Ovary (tissue), 9 donors: ENCODE data around the gene MICAL2. TPM values are rescaled to one million over a fixed set of nuclear protein-coding genes. Genes with fewer than 3 reads are reported as not detected.

ENCODE experiments used
- DNase-seq, 5 donors: peaks; one replicate each; pipeline ENCODE4 v3.0.0-alpha.2; 2019 to 2020
- H3K27ac ChIP-seq, 2 donors: fragments of 200-600 bp; one replicate each; pipeline versions ENCODE4 v1.5.1 to v1.8.0; 2019 to 2022
- H3K27me3 ChIP-seq: fragments of 200-600 bp; one replicate; pipeline ENCODE4 v1.8.0; 2022
- H3K36me3 ChIP-seq: fragments of 200-600 bp; sonication (generic); one replicate; pipeline ENCODE4 v1.5.1; 2019
- H3K4me1 ChIP-seq: one replicate; pipeline ENCODE4 v1.8.1; 2013; ENCODE audit warnings: mild to moderate bottlenecking, moderate library complexity; ENCODE audit not compliant: insufficient read depth
- H3K4me3 ChIP-seq: fragments of 200-600 bp; sonication (generic); one replicate; pipeline ENCODE4 v1.5.1; 2017
- H3K9me3 ChIP-seq, 2 donors: fragments of 200-600 bp in 1 of 2; sonication (generic) in 1 of 2; one replicate each; pipeline versions ENCODE4 v1.5.1 to v1.8.1; 2013 to 2019; ENCODE audit warnings: mild to moderate bottlenecking in 1 of 2, moderate library complexity in 1 of 2
- CTCF ChIP-seq, 3 donors: fragments of 450-650 bp in 2 of 3; fragments of 200-600 bp in 1 of 3; IDR thresholded peaks; one replicate each; pipeline versions ENCODE4 v1.5.1 to v1.8.0; 2016 to 2022; ENCODE audit warnings: antibody characterized with exemption in 3 of 3, mild to moderate bottlenecking in 1 of 3
- EP300 ChIP-seq: sonication (generic); formaldehyde crosslinking; IDR thresholded peaks from one replicate; pipeline ENCODE4 v1.6.1; 2017; ENCODE audit warnings: antibody characterized with exemption
- POLR2A ChIP-seq: fragments of 450-650 bp; IDR thresholded peaks from one replicate; pipeline ENCODE4 v1.6.1; 2017; ENCODE audit warnings: antibody characterized with exemption, mild to moderate bottlenecking, moderate library complexity
- WGBS, 3 donors: extraction: QIAGEN DNeasy Blood & Tissue Kit in 1 of 3; methylation state at CpG; one replicate each; pipeline versions ENCODE4 v1.1.5 to v1.1.7; 2013 to 2017; 5-methylcytosine and 5-hydroxymethylcytosine counted together
- intact Hi-C, 4 donors: fragments of 100-400 bp; cut with DNase I; formaldehyde crosslinking; loops; one replicate each; pipeline versions ENCODE4 v1.11.0 to v1.15.1; 2022 to 2023
- polyA plus RNA-seq, 2 donors: library from polyadenylated mRNA; stranded (reverse); fragments of 200-250 nt in 1 of 2; fragments of 350-450 nt in 1 of 2; fragmentation: Illumina TruSeq in 1 of 2; extraction: RNeasy Lipid Tissue Mini Kit (QIAGEN cat#74804) in 1 of 2; gene quantifications; one replicate each; pipeline ENCODE4 v1.2.3, GENCODE V29; 2013 to 2014
- total RNA-seq, 7 donors: library from RNA; depleted of rRNA in 2 of 7; stranded (reverse); fragments of >200 nt in 2 of 7; fragmentation: NEBNext Ultra II Directional in 3 of 7; extraction: Animal tissue kit (Norgen Biotek cat#: 25700) in 3 of 7; gene quantifications; one replicate each; pipeline versions ENCODE4 v1.1.0 to v1.2.4, GENCODE V29; 2016 to 2023
- donor health status: DM: no; HTN: no; CAD: no; lungs with moderate emphysema.
- donor health status: DM: no; HTN: no; CAD: no.
- donor health status: Bipolar disorder and iron deficiency.
- donor health status: DM: yes; HTN: yes; CAD: no.
- donor health status: DM: no; HTN: no; CAD: no.
- donor health status: DM: yes; HTN: yes; CAD: no.

The MICAL2 gene
- total and polyA plus RNA-seq, 9 donors = 10.7 to 73.6 (median 32.5) TPM

- no peak for DNase-seq
- 64 to 85% (median 80%) methylated on average over 1 of the region's 1 CpG for WGBS, 3 donors
Observed at GRCh38 chr11:12101318-12101717, 9.1 kb upstream of the MICAL2 start.

DNA sequence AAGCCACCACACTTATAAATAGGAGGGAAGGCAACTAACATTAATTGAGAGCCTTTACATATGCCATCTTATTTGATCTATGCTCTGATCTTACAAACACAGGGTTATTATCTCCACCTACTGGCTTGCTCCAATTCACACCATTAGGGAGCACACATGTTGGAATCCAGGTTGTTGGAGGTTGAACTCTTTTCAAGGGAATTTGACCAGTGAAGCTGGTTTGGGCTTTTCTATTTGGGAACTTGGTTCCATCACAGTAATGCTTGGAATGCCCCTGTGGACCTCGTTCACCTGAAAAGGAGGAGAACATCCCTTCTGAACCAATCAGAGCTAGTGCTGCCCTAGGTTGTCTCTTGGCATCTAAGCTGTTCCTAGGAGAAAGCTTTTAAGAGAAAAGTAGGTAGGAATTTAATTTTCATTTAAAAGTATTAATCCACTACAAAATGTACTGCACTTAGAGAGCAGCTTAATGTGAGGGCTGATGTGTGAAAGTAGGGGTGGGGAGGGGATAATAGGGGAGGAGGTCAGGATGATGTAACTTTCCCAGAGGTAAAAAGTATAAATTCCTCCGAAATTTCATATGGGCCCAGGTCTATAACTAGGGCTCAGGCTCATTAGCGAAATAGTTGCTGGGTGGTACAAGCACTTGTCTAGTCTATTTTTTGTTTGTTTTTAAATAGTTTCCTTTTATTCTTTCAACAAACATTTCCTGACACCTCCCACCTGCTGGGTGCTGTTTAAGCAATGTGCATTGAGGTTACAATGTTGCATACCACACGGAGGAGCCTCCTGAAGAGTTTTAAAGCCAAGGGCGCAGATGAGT, 7.6 kb upstream of the MICAL2 start:
- H3K4me3 ChIP-seq = no peak overlapping the region
- H3K27ac ChIP-seq = no peak overlapping the region
- 31 to 53% (median 41%) methylated on average over 5 of the region's 5 CpGs for WGBS, 3 donors
- no peaks in the 10 kb centered on the region for H3K36me3 ChIP-seq
- H3K27me3 ChIP-seq = no peaks in the 10 kb centered on the region
- no peak for DNase-seq
- H3K4me1 ChIP-seq = peaks cover 1% of the 10 kb centered on the region
- H3K9me3 ChIP-seq = no peaks in the 10 kb centered on the region
- no peak for TF ChIP-seq EP300
- TF ChIP-seq CTCF (IDR thresholded peaks at IDR 0.05) = no peak
- no peak for TF ChIP-seq POLR2A
- intact Hi-C loops = no loop called here

More at GRCh38 chr11:12101318-12101717, 9.1 kb upstream of the MICAL2 start:
- H3K4me1 ChIP-seq = peaks cover 1% of the 10 kb centered on the region
- H3K27ac ChIP-seq = no peak overlapping the region
- no peak overlapping the region for H3K4me3 ChIP-seq
- intact Hi-C loops = no loop called here
- no peak for TF ChIP-seq CTCF (IDR thresholded peaks at IDR 0.05)
- no peak for TF ChIP-seq EP300
- no peak for TF ChIP-seq POLR2A
- H3K36me3 ChIP-seq = no peaks in the 10 kb centered on the region
- H3K27me3 ChIP-seq = no peaks in the 10 kb centered on the region
- no peaks in the 10 kb centered on the region for H3K9me3 ChIP-seq

DNA sequence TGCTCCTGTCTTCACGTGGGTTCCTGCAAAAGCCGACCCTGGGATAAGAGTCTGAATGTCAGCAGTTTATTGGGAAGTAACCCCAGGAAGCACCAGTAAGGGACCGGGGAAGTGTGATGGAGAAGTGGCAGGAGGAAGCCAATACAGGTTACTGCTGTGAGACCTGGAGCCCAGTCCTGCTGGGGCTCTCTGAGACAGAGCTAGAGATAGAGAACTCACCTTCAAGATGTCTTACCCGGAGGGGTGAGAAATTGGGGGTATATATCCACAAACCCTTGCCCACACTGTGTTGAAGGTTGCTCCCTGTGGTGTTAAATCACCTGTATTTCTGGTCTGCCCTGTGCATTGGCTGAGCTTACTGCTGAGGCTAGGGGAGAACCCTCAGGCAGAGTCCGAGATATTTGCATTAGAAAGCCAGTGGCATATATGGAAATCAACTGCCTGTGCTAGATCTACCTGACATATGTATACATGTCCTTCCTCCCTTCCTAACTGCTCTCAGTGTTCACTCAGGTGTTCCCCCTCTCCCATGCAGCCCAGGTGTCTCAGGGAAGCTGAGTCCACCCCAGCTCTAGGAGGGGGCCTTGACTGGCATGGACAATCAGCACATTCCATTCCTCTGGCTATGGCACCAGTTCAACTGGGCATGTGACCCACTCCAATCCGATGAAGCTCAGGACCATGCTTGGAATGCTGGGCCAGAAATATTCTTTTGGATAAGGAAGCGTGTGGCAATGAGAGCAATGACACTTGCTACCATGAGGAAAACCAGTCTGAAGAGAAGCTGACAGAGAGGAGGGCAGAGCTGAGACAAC, 6.8 kb upstream of the MICAL2 start:
- H3K4me1 ChIP-seq = peaks cover 1% of the 10 kb centered on the region
- no peaks in the 10 kb centered on the region for H3K36me3 ChIP-seq
- H3K4me3 ChIP-seq = no peak overlapping the region
- 52 to 69% (median 61%) methylated on average over 7 of the region's 7 CpGs for WGBS, 3 donors
- H3K27ac ChIP-seq = no peak overlapping the region
- TF ChIP-seq EP300 (no peak), POLR2A (no peak), CTCF (IDR thresholded peaks at IDR 0.05) (no peak)
- no peak for DNase-seq
- intact Hi-C loops = no loop called here
- H3K9me3 ChIP-seq = no peaks in the 10 kb centered on the region
- no peaks in the 10 kb centered on the region for H3K27me3 ChIP-seq

DNA sequence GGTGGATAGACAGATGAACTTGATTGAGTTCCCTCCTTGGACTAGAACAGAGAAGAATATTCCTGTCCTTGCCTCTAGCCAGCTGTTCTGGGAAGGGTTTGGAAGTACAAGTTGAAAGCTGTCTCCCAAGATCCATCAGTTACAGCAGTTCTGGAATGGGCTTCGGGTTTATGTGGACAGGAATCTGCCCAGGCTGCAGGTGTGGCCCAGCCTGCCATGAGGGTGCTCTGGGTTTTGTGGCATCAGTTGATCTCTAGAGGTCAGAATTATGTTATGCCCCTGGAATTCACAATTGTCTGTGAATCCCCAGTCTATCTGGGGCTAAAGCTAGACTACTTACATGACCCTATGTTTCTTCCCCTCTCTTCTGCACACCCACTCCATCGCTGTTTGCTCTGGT, 4.9 kb upstream of the MICAL2 start:
- H3K36me3 ChIP-seq = no peaks in the 10 kb centered on the region
- no peak overlapping the region for H3K27ac ChIP-seq
- DNase-seq = no peak
- H3K4me1 ChIP-seq = peaks cover 5% of the 10 kb centered on the region
- no peaks in the 10 kb centered on the region for H3K9me3 ChIP-seq
- H3K4me3 ChIP-seq = no peak overlapping the region
- no peaks in the 10 kb centered on the region for H3K27me3 ChIP-seq
- WGBS, 3 donors = 50 to 96% (median 50%) methylated on average over 2 of the region's 2 CpGs
- TF ChIP-seq EP300 = no peak
- no peak for TF ChIP-seq POLR2A
- no peak for TF ChIP-seq CTCF (IDR thresholded peaks at IDR 0.05)
- intact Hi-C loops = no loop called here
